ENCODE measurements around the gene RS1.

RS1 gene

DNA sequence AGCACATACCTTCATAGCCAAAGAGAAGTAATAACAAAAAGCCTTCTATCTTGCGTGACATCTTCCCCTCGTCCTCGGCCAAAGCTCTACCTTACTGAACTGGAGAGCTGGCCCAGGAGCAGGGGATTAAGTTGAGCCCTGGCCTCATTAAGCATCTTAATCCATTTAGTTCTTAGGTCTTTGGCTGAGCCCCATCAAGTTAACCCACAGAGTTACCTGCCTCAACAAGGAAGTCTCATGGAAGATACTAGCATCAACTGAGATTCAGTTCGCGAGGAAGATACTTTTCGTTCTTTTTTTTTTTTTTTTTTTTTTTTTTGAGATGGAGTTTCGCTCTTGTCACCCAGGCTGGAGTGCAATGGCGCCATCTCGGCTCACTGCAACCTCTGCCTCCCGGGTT lies at the start of gene RS1:
Gene RS1, minus strand, starts transcription at position 101 of the 400 bp plus-strand sequence. Its CDS starts 40 bp downstream, at position 61.
- Mint-ChIP-seq H3K4me1 (no peaks in the 10 kb centered on the region), H3K27me3 (no peaks in the 10 kb centered on the region), H3K9me3 (no peaks in the 10 kb centered on the region), H3K27ac (ENCODE audit: low read depth) (no peak within 1 kb of the TSS), H3K4me3 (no peak within 1 kb of the TSS), H3K36me3 (ENCODE audit: insufficient read depth) (peaks cover 19% of the 10 kb centered on the region)
- DNase-seq (ENCODE audit: low spot score in 2 of 2), result no peak
- ATAC-seq (replicated peaks; ENCODE audit: extremely low read depth, poor library complexity, severe bottlenecking), result no peak

DNA sequence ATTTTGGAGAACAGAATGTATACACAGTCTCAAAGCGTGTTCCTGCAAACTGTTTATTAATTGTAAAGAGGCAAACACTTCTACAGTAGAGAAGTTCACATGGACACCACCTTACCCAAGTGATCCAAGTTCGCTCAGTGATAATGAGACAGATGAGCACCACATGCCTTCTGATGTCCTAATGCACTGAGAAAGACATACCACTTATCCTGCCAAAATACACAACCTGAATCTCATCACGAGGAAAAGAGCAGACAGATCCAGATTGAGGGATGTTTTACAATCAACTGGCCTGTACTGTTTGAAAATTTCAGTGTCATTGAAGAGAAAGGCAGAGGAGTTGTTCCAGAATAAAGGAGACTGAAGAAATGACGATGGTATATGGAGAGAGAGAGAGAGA lies 47.9 kb upstream of the RS1 start:
- no peak overlapping the region for H3K27ac Mint-ChIP-seq (ENCODE audit: low read depth)
- no peak overlapping the region for H3K4me3 Mint-ChIP-seq
- H3K36me3 Mint-ChIP-seq (ENCODE audit: insufficient read depth), result peaks cover 2% of the 10 kb centered on the region
- no peaks in the 10 kb centered on the region for H3K4me1 Mint-ChIP-seq
- DNase-seq (ENCODE audit: low spot score in 2 of 2), result no peak
- no peak for ATAC-seq (replicated peaks; ENCODE audit: extremely low read depth, poor library complexity, severe bottlenecking)
- no peaks in the 10 kb centered on the region for H3K9me3 Mint-ChIP-seq
- peaks cover 14% of the 10 kb centered on the region for H3K27me3 Mint-ChIP-seq

DNA sequence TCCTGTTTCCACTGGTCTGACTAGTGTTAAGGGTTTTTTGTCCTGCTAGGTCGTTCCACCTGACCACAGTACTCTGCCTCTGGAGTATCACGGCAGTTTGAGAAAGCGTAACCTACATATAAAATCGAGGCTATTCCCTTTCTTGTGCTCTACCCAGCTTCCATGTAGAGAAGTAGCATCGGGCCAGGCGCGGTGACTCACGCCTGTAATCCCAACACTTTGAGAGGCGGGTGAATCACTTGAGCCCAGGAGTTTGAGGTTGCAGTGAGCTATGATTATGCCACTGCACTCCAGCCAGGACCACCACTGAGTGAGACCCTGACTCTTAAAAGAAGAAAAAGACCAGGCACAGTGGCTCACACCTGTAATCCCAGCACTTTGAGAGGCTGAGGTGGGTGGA lies 43.0 kb upstream of the RS1 start:
- ATAC-seq (replicated peaks; ENCODE audit: extremely low read depth, poor library complexity, severe bottlenecking), result no peak
- H3K4me3 Mint-ChIP-seq, result no peak overlapping the region
- H3K36me3 Mint-ChIP-seq (ENCODE audit: insufficient read depth), result no peaks in the 10 kb centered on the region

DNA sequence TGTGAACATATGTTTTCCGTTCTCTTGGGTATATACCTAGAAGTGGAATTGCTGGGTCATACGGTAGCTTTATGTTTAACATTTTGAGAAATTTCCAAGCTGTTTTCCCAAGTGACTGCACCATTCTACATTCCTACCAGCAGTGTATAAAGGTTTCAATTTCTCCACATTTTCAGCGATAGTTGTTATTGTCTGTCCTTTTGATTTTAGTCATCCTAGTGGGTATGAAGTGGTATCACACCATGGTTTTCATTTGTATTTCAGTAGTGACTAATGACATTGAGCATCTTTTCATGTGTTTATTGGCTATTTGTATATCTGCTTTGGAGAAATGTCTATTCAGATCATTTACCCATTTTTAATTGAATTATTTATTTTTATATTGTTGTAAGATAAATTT lies 37.9 kb upstream of the RS1 start:
- no peak for DNase-seq (ENCODE audit: low spot score in 2 of 2)
- Mint-ChIP-seq H3K27ac (ENCODE audit: low read depth) (no peak overlapping the region), H3K27me3 (no peaks in the 10 kb centered on the region), H3K36me3 (ENCODE audit: insufficient read depth) (no peaks in the 10 kb centered on the region), H3K4me3 (no peak overlapping the region), H3K9me3 (no peaks in the 10 kb centered on the region), H3K4me1 (no peaks in the 10 kb centered on the region)
- no peak for ATAC-seq (replicated peaks; ENCODE audit: extremely low read depth, poor library complexity, severe bottlenecking)

More for the DNA sequence above, 43.0 kb upstream of the RS1 start:
- H3K27ac Mint-ChIP-seq (ENCODE audit: low read depth), result no peak overlapping the region
- H3K27me3 Mint-ChIP-seq, result peaks cover 11% of the 10 kb centered on the region
- no peaks in the 10 kb centered on the region for H3K9me3 Mint-ChIP-seq
- no peaks in the 10 kb centered on the region for H3K4me1 Mint-ChIP-seq
- no peak for DNase-seq (ENCODE audit: low spot score in 2 of 2)

DNA sequence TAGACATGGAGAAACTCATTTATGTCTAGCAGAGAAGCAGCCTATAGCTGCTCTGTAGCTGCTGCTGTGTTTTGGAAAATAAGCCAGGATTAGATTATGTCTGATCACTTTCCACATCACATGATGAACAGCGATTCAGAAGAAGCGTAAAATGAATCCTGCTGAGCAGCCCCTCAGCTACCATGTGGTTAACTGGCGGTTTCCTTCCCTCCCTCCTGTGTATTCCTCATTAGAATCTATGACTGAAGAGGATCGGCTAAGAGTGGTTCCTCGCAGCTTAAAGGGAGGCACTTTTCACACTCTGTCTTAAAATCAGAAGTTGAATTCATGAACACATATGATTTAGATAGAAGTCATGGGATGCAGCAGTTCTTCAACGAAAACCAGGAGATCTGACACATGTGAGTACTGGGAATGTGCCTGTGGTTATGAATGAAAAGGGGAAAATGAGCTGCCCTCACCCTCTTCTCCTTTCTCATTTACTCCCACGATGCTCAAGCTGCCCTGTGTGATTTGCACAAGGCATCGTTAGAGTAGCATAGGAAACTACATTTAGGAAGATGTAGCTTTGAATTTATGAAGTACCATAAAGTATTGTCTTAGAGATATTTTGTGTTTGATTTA lies 35.6 kb upstream of the RS1 start, which contains the start of gene PPEF1:
Gene PPEF1, plus strand, starts transcription at position 220 of the 624 bp plus-strand sequence. Its CDS starts 136 bp downstream, at position 356.
- no peaks in the 10 kb centered on the region for H3K4me1 Mint-ChIP-seq
- H3K36me3 Mint-ChIP-seq (ENCODE audit: insufficient read depth), result no peaks in the 10 kb centered on the region
- H3K4me3 Mint-ChIP-seq, result no peak within 1 kb of the TSS
- H3K9me3 Mint-ChIP-seq, result no peaks in the 10 kb centered on the region
- H3K27ac Mint-ChIP-seq (ENCODE audit: low read depth), result no peak within 1 kb of the TSS
- DNase-seq (ENCODE audit: low spot score in 2 of 2) (no peak), ATAC-seq (replicated peaks; ENCODE audit: extremely low read depth, poor library complexity, severe bottlenecking) (no peak)
- H3K27me3 Mint-ChIP-seq, result peaks cover 1% of the 10 kb centered on the region

DNA sequence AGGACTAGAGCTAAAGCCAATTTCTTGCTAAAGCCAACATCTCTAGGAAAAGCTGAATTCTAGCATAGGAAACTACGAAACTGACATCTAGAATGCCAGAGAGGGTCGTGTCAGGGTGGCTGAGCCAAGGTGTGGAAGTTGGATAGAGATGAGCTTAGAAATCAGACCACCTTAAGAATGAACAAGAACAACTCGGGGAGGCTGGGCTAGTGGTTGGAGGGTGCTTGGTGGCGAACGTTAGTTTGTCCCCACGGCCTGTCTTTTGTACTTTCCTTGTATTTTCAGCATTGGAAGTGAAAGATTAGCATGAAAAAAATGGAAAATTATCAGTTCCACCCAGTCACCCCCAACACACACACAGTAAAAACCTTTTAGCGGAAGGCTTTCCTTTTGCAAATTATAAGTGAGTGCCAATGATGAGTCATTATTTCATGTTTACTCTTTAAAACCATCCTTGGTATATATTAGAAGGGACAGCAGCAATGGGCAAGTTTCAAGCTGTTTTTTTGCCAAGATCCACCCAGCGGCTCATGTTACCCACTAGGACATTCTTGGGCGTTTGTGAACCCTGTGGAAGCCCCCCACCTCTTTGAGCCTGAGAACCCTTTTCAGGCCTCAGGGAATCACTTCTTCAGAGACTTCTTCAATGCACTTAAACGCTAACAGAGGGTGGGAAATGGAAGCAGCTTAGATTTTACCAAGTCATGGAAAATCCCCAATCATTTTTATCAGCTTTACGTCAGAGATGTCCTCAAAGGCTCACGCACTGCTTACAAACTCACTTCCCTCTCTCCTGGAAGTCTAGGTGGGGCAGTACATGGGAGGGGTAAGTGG lies 30.7 kb upstream of the RS1 start:
- H3K36me3 Mint-ChIP-seq (ENCODE audit: insufficient read depth), result no peaks in the 10 kb centered on the region
- H3K27ac Mint-ChIP-seq (ENCODE audit: low read depth), result no peak overlapping the region
- no peak overlapping the region for H3K4me3 Mint-ChIP-seq
- no peak for DNase-seq (ENCODE audit: low spot score in 2 of 2)
- H3K4me1 Mint-ChIP-seq, result no peaks in the 10 kb centered on the region
- H3K27me3 Mint-ChIP-seq, result peaks cover 22% of the 10 kb centered on the region
- H3K9me3 Mint-ChIP-seq, result no peaks in the 10 kb centered on the region
- ATAC-seq (replicated peaks; ENCODE audit: extremely low read depth, poor library complexity, severe bottlenecking), result no peak

DNA sequence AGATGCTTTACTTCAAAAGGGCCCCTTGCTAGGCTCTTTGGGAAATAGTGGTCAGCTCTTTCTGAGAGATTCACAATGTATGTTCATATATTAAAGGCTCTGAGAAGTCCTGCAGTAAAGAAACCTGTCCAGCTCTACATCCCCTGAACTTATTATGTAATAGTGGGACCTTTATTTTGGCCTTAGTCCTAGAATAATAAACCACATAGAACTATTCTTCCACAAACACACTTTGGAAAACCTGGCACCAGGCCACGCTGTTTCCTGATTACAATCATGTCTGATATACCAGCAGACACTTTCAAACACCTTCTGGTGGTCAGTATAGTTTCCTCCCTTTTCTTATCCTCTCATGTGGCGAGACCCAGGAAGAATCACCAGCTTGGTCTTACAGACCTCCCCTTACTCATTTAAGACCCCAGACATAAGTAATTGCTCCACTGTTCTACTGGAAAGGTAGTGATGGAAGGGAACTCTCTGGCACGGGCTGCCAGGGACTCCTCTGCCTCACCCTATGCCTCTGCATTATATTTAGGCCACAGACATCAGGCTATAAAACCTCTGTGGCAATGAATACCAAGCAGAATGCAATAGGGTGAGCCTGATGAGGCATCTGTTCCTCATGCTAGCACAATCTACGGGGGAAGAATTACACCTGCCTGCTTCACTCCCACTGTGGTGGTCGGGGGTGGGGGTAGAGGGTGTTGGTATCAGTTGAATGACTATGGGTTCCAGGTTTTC lies 29.9 kb upstream of the RS1 start:
- DNase-seq (ENCODE audit: low spot score in 2 of 2) (no peak), ATAC-seq (replicated peaks; ENCODE audit: extremely low read depth, poor library complexity, severe bottlenecking) (no peak)
- Mint-ChIP-seq H3K4me3 (no peak overlapping the region), H3K4me1 (no peaks in the 10 kb centered on the region), H3K27ac (ENCODE audit: low read depth) (no peak overlapping the region), H3K36me3 (ENCODE audit: insufficient read depth) (no peaks in the 10 kb centered on the region), H3K9me3 (no peaks in the 10 kb centered on the region), H3K27me3 (peaks cover 30% of the 10 kb centered on the region)

DNA sequence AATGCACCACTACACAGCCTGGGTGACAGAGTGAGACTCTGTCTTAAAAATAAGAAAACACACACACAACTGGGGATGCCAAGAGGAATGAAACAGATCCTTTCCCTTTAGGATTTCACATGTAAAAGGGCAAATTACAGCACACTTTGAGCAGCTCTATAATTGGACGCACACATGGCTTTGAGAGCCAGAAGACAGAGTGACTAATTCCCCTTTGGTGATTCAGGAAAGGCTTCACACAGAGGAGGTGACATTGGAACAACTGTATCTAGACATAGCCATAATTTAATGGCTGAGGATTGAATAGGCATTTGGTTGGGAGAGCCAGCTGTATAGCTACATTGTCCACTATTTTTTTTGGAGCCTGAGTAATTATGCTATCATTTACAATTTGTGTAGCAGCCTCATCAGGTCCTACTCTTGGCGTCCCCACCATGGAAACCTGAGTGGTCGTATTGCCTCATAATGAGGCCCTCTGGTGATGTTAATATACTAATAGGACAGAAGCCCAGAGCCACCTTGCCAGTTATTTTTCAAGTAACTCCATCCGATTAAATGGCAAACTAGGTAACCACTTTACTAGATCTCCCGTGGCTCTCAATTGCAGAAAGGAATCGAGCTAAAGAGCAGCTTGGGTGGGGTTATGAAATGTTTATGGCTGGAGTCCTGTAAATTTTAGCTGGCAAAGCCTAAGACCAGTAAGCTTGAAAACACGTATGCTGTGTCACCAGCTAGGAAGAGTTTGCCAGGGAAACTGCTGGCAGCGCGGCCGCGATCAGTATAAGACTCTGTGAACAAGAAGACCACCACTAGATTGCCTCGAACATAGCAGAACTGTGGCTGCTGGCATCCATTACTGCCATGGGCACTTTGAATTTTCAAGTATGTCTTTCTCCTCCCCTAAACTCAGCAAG lies 27.1 kb upstream of the RS1 start:
- H3K27ac Mint-ChIP-seq (ENCODE audit: low read depth), result no peak overlapping the region
- DNase-seq (ENCODE audit: low spot score in 2 of 2) (no peak), ATAC-seq (replicated peaks; ENCODE audit: extremely low read depth, poor library complexity, severe bottlenecking) (no peak)
- H3K36me3 Mint-ChIP-seq (ENCODE audit: insufficient read depth), result no peaks in the 10 kb centered on the region
- H3K9me3 Mint-ChIP-seq, result no peaks in the 10 kb centered on the region
- no peak overlapping the region for H3K4me3 Mint-ChIP-seq
- H3K4me1 Mint-ChIP-seq, result no peaks in the 10 kb centered on the region
- H3K27me3 Mint-ChIP-seq, result peaks cover 30% of the 10 kb centered on the region

DNA sequence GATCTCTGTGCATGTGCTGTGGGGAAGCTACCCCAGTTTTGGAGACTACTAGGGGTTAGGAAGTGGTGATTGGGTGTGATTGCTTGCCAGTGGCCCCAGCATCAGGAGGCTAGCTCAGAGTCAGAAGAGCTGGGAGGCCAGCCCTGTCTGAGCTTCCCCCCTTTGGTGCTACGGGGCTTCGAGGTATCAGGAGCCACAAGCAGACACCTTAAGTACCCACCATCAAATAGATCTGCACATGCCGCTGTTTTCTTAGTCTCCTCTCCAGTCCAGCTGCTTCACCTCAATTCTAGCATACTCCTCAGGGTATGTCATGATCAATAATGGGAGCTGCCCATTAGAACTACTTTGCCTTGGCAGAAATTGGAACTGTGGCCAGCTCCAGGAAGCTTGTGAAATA lies 24.7 kb upstream of the RS1 start:
- H3K4me3 Mint-ChIP-seq, result no peak overlapping the region
- DNase-seq (ENCODE audit: low spot score in 2 of 2), result no peak
- ATAC-seq (replicated peaks; ENCODE audit: extremely low read depth, poor library complexity, severe bottlenecking), result no peak
- H3K27ac Mint-ChIP-seq (ENCODE audit: low read depth), result no peak overlapping the region
- no peaks in the 10 kb centered on the region for H3K4me1 Mint-ChIP-seq
- H3K9me3 Mint-ChIP-seq, result no peaks in the 10 kb centered on the region
- H3K36me3 Mint-ChIP-seq (ENCODE audit: insufficient read depth), result no peaks in the 10 kb centered on the region
- H3K27me3 Mint-ChIP-seq, result peaks cover 19% of the 10 kb centered on the region

DNA sequence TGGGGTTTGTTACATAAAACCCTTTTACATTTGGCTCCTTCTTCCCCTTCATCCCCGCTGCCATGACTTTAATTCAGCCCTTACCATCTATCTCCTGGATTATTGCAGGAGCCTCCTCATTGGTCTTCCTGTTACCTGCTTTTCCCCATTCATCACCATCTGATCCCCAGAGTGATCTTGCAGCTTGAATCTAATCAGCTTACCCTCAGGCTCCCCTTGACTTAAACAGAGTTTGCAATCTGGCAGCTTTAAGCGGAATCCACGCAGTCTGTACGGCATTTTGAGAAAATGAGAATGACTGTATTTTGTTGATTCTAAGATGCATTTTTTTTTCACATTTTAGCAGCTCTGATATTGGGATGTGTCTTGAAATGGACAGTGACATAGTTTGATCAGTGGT lies 20.6 kb upstream of the RS1 start:
- H3K4me3 Mint-ChIP-seq, result no peak overlapping the region
- peaks cover 7% of the 10 kb centered on the region for H3K27me3 Mint-ChIP-seq
- DNase-seq (ENCODE audit: low spot score in 2 of 2) (no peak), ATAC-seq (replicated peaks; ENCODE audit: extremely low read depth, poor library complexity, severe bottlenecking) (no peak)
- no peaks in the 10 kb centered on the region for H3K36me3 Mint-ChIP-seq (ENCODE audit: insufficient read depth)
- H3K27ac Mint-ChIP-seq (ENCODE audit: low read depth), result no peak overlapping the region
- H3K4me1 Mint-ChIP-seq, result no peaks in the 10 kb centered on the region
- H3K9me3 Mint-ChIP-seq, result no peaks in the 10 kb centered on the region

DNA sequence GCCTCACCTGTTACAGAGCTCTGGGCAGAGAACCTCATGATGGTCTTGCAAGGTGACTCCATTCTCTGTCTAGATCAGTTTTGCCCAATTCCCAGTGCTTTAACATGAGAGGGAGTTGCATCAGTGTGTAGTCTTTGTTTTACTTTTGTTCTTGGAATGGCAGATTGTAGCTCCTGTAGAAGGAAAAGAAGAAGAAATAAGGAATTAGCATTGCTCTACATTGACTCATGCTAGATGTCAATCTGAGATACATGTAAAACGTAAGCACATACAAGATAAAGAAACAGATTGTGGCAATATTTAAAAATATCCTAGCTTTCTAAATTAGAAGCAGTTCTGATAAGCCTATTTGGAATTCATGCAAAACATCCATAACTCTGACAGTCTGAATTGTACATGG lies 19.5 kb upstream of the RS1 start:
- Mint-ChIP-seq H3K36me3 (ENCODE audit: insufficient read depth) (no peaks in the 10 kb centered on the region), H3K27me3 (no peaks in the 10 kb centered on the region), H3K9me3 (no peaks in the 10 kb centered on the region), H3K4me1 (no peaks in the 10 kb centered on the region), H3K27ac (ENCODE audit: low read depth) (no peak overlapping the region), H3K4me3 (no peak overlapping the region)
- DNase-seq (ENCODE audit: low spot score in 2 of 2), result no peak
- no peak for ATAC-seq (replicated peaks; ENCODE audit: extremely low read depth, poor library complexity, severe bottlenecking)

DNA sequence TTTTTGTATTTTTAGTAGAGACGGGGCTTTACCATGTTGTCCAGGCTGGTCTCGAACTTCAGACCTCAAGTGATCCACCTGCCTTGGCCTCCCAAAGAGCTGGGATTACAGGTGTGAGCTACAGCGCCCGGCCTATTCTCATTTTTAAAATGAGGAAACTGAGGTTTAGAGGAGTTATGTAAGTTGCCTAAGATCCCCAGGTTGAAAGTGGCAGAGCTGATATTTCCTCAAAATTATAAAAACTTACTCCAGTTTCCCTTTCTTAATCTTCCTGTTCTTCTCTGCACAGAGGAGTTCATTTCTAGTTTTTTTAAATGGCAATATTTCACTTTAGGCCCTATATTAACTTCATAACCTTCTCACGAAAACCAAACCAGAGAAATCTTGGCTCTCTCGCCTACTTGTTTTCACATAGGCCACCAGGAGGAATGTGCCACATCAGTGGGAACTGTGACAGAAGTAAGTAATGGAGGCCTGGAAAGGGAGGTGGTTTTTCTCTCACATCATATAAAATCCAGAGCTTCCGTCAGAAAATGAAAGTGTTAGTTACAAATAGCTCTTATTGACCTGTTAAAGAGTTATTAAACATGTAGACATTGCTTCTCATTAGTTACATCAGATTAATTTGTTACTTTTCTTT lies 16.1 kb upstream of the RS1 start:
- no peaks in the 10 kb centered on the region for H3K9me3 Mint-ChIP-seq
- DNase-seq (ENCODE audit: low spot score in 2 of 2) (no peak), ATAC-seq (replicated peaks; ENCODE audit: extremely low read depth, poor library complexity, severe bottlenecking) (no peak)
- H3K27me3 Mint-ChIP-seq, result no peaks in the 10 kb centered on the region
- H3K4me1 Mint-ChIP-seq, result no peaks in the 10 kb centered on the region
- no peaks in the 10 kb centered on the region for H3K36me3 Mint-ChIP-seq (ENCODE audit: insufficient read depth)
- no peak overlapping the region for H3K4me3 Mint-ChIP-seq
- H3K27ac Mint-ChIP-seq (ENCODE audit: low read depth), result no peak overlapping the region
